Measurements from ENCODE around the gene CRYBA2. TPM values are rescaled to one million over a fixed set of nuclear protein-coding genes. Genes with fewer than 3 reads are reported as not detected.
A peak's percentile ranks its signal among the peaks of the same experiment; 100 is the strongest.

Gene CRYBA2
- total RNA-seq, 2 donors from 2014 or later: not detected

DNA sequence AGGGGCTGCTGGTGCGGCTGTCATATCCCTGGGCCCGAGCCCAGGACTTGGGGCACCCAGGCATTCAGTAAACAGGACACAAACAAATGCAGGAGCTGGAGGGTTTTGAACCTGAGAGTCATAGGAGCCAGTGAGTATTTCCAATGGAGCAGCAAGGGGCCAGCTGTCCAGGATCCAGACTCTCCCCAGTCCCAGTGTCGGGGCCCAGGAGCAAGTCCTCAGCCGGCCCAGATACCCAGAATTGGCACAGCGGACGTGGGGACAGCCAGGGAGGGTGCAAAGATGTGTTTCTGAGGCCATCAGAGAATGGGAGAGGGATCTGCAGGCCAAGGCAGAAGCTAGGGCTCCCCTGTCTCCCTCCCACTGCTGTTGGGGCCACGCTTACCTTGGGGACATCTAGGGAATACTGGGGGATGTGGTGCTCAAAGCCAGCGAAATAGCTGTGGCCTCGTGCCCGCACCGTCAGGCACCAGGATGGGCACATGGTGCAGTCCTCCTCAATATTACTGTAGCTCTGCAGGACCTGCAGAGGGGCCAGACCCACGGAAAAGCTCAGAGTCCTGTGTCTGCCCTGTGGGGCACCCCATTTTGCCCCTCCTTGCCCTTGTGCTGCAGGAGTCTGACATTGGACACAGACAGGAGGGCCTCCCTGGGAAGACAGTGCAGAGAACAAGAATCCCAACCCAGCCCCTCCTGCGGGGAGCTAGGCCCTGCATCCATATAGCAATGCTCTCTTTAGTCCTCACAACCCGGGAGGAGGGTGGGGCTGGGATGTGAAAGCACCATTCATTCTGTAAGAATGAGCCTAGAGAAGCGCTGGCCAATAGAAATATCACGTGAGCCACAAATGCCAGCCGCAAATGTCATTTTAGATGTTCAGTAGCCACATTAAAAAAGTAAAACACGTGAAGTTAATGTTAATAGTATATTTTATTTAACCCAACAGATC is 32.7 kb upstream of the CRYBA2 start:
- DNase-seq (no peak), ATAC-seq (no peak)
- intact Hi-C loops (cut with DNase I): loop anchor here (10.0 kb wide), 1 partner anchor 129 kb away; no protein-coding TSS in a partner anchor

DNA sequence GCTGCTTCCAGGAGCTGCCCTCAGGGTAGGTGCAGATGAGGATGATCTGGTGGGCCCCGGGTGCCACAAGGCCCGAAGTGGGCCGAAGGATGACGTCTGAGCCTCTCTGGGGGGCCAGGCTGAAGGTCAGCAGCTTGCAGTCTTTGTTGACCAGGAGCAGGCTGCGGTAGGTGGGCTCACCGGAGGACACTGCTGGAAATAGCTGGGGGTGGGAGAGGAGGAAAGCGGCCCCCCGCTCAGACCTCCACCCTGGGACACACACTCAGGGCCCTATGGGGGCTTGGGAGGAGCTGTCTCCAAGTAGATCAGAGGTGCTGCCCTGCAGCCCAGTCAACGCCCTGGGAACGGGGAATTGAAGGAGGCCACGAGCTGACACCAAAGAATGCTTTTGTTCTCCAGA is 30.8 kb upstream of the CRYBA2 start:
- no peak for ATAC-seq
- DNase-seq: no peak
- intact Hi-C loops (cut with DNase I): loop anchor here (10.0 kb wide), 1 partner anchor 131 kb away; no protein-coding TSS in a partner anchor

- DNase-seq: no peak
- intact Hi-C loops (cut with DNase I): loop anchor here (10.0 kb wide), 1 partner anchor 132 kb away; no protein-coding TSS in a partner anchor
- ATAC-seq: no peak
These were observed 29.9 kb upstream of the CRYBA2 start for GRCh38 chr2:219023045-219023605.

GRCh38 chr2:219022616-219023015 is 29.4 kb upstream of the CRYBA2 start:
- intact Hi-C loops (cut with DNase I): loop anchor here (10.0 kb wide), 1 partner anchor 132 kb away; no protein-coding TSS in a partner anchor
- ATAC-seq (no peak), DNase-seq (no peak)

DNA sequence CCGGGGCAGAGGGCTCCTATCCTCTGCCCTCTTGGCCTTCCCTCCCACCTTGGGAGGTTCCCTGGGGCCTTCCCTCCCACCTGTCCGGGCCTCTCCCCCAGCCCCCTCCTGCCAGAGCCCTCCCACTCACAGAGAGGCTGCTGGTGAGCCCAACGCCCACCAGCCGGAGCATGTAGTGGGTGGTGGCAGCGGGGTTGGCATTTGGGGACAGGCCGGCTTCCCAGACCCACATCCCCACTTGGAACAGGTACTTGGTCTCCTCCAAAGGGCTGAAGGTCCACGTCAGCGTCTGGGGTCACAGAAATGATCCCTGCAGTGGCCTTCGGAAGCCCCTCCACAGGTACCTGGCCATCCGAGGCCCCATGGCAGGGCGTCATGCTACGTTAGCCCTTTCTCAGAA is 28.8 kb upstream of the CRYBA2 start:
- intact Hi-C loops (cut with DNase I): loop anchor here (10.0 kb wide), 1 partner anchor 133 kb away; no protein-coding TSS in a partner anchor
- no peak for ATAC-seq
- DNase-seq: no peak

- DNase-seq (no peak), ATAC-seq (no peak)
- intact Hi-C loops (cut with DNase I): loop anchor here (10.0 kb wide), 1 partner anchor 133 kb away; no protein-coding TSS in a partner anchor
These were observed 28.4 kb upstream of the CRYBA2 start for GRCh38 chr2:219021591-219021990.

DNA sequence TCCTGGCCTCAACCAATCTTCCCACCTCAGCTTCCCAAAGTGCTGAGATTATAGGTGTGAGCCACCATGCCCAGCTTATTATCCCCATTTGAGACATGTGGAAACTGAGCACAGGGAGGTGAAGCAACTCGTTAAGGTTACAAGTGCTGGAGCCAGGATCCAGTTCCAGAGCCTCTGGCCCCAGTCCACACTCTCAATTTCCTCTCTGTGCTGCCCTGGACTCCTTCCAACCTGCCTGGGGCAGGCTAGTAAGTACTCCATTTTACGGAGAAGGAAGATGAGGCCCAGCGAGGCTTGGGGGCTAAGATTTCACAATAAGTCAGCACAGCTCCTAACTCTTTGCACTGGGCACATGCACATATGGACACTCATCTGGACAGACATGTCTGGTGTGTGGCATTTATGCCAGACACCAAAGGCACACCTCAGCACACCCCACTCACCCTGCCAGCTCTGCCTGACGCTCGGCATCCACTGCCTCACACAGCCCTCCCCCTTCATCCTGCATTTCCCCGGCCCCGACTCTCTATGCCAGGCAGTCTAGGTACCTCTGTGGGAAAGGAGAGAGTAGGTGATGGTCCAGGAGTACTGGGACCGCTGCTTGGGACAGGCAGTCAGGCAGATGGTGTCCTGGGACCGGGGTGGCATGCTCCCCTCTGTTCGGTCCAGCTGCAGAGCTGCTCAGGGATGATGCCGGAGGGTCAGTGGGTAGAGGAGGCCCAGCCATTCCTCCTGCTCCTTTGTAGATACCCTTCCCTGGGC is 27.6 kb upstream of the CRYBA2 start:
- ATAC-seq: no peak
- intact Hi-C loops (cut with DNase I): loop anchor here (10.0 kb wide), 1 partner anchor 134 kb away; no protein-coding TSS in a partner anchor

GRCh38 chr2:219019436-219019835 is 26.2 kb upstream of the CRYBA2 start:
- DNase-seq (no peak), ATAC-seq (no peak)
- intact Hi-C loops (cut with DNase I): no loop called here

More for the DNA sequence above, 27.6 kb upstream of the CRYBA2 start:
- no peak for DNase-seq

DNA sequence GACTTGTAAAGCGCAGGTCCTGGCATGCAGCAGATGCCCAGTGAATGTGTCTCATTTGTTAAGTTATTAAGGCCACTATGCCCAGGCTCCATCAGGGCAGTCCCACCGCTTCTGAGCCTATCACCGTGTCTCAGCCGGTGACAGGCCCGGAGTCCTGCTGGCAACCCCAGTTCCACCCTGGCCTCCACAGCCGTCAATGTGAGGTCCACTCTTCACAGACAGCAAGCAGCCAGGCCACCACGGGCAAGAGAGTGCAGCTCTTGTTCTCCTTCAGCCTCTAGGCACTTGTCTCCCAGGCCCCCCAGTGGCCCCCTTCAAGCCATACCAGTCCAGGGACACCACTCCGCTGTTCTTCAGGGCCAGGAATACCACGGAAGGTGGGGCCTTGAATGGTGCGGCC is 25.5 kb upstream of the CRYBA2 start:
- intact Hi-C loops (cut with DNase I): no loop called here
- no peak for DNase-seq
- no peak for ATAC-seq

- DNase-seq: no peak
- intact Hi-C loops (cut with DNase I): no loop called here
- ATAC-seq: no peak
These were observed 25.1 kb upstream of the CRYBA2 start for GRCh38 chr2:219018286-219018685.

DNA sequence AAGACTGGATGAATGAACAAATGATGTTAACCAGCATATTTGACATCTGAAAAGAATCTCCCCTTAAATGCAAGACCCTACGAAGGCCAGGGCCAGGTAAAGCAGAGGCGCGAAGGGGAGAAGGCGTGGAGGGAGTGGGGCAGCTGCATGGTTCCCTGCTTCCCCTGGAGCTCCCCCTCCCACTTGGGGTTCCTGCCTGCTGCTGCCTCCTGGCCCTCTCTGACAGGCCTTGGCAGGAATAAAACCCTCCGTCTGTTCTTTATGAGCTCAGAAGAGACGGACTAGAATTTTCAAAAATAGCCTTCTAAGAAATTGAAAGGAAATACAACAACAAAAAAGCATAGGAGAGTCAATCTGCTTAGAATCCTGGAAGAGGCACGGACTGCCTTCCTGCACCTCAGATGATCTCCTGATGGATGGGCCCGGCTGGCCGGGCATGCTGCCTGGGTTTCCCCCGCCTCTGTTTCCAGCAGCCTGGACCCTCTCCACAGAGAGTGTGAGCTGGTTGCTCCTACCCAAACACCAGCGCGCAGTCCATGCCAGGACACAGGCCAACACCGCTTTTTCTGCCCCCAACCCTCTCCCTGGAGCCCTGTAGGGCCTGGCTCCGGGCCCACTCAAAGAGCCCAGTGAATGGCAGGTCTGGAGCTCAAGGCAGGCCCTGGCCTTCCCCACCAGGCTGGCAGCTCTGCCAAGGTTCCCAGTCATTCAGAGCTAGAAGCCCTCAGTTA is 24.1 kb upstream of the CRYBA2 start:
- intact Hi-C loops (cut with DNase I): no loop called here
- DNase-seq: no peak
- no peak for ATAC-seq

- intact Hi-C loops (cut with DNase I): no loop called here
- DNase-seq (no peak), ATAC-seq (no peak)
These were observed 23.5 kb upstream of the CRYBA2 start for GRCh38 chr2:219016721-219017120.

GRCh38 chr2:219010873-219011272 is 17.7 kb upstream of the CRYBA2 start:
- intact Hi-C loops (cut with DNase I): no loop called here
- no peak for DNase-seq
- ATAC-seq: no peak

DNA sequence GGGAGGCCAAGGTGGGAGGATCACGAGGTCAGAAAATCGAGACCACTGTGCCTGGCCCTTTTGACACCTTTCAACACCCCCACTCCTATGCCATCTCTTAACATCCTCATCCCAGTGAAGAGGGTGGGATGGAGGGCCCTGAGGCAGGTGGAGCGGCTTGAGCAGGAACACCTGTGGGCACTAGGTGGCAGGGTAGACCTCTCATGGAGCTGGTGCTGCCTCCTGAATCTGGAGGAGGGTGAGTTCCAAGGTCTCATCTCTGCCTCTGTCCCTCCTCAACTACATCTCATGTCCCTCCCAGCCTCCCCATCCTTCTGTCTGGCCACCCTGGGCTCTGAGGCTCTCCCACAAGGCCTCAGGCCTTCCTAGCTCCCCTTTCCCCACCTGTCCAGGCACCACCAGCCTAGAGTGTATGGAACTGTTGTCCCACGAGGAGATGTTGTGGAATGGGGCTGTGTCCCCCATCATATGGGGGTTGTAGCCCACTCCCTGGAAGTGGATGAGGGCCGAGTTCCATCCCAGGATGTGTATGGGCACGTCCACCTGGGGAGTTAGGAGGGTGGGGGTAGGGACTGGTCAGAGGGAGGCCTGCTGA is 17.0 kb upstream of the CRYBA2 start:
- DNase-seq (no peak), ATAC-seq (peak in 1 of 2 donors; percentile 27)
- intact Hi-C loops (cut with DNase I): no loop called here

- intact Hi-C loops (cut with DNase I): no loop called here
- no peak for DNase-seq
These were observed 16.1 kb upstream of the CRYBA2 start for GRCh38 chr2:219009294-219009693.

DNA sequence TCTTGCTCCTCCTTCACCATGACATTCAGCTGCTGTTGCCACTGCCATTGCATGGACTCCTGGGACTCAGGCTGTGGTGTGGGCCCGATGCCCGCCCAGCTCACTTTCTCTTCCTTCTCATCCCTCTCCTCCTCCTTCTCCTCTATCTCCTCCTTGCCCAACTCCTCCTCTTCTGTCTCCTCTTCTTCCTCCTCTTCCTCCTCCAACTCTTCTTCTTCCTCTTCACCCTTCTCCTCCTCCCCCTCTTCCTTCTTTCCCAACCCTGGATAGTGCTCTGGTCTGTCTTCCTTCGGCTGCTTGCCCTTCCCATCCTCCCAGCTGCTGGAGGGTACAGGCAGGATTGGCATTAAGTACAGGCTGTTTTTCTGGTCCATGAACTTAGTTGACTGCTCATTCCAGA is 10.8 kb upstream of the CRYBA2 start:
- no peak for DNase-seq
- no peak for ATAC-seq
- intact Hi-C loops (cut with DNase I): no loop called here

More at GRCh38 chr2:219009294-219009693, 16.1 kb upstream of the CRYBA2 start:
- ATAC-seq: no peak

DNA sequence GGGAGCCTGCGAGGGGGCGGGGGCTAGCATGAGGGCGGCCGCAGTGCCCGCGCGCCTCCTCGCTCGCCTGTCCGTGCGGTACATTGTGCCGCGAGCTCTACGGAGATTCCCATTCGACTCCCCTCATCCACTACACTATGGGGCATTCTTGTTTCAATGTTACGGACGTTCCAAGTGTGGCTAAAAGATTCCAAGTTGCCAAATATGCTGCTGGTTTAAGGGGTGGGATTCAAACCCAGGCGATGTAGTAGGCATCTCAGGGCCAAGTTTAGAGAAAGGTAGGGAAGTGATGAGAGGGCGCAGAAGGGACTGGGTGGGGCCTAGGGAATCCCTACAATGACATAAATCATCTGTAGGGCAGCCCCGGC is 10.0 kb upstream of the CRYBA2 start:
- ATAC-seq (peak in 1 of 2 donors; percentile 20), DNase-seq (no peak)
- intact Hi-C loops (cut with DNase I): no loop called here

Measured in left cardiac atrium (tissue), 4 donors.